HepG2 (cell line): Measurements from ENCODE around the gene FAAP20. TPM values are rescaled to one million over a fixed set of nuclear protein-coding genes. Genes with fewer than 3 reads are reported as not detected.

ENCODE experiments used
- CREB1 ChIP-seq, 2 experiments: fragments of 450-650 bp in 1 of 2; IDR thresholded peaks; 2 replicates each; pipeline ENCODE4 v1.6.1; 2016 to 2017; ENCODE audit warnings: control low read depth in 1 of 2, mild to moderate bottlenecking in 1 of 2, missing compliant biosample characterization in 1 of 2, missing genetic modification characterization in 1 of 2
- FOXA3 ChIP-seq: IDR thresholded peaks from 2 replicates; pipeline ENCODE4 v1.6.1; 2016; ENCODE audit warnings: missing genetic modification reagents, missing compliant biosample characterization
- HOXA3 ChIP-seq: sonication (generic); formaldehyde crosslinking; IDR thresholded peaks from 2 replicates; pipeline ENCODE4 v1.5.0; 2020; ENCODE audit warnings: missing genetic modification reagents
- KMT2B ChIP-seq: IDR thresholded peaks from 2 replicates; pipeline ENCODE4 v1.6.1; 2016; ENCODE audit warnings: missing genetic modification reagents, missing compliant biosample characterization
- STAG1 ChIP-seq: sonication (generic); formaldehyde crosslinking; IDR thresholded peaks from 2 replicates; pipeline ENCODE4 v1.4.0; 2020; ENCODE audit warnings: missing genetic modification reagents
- STAT6 ChIP-seq: sonication (generic); formaldehyde crosslinking; IDR thresholded peaks from 2 replicates; pipeline ENCODE4 v1.4.0; 2020; ENCODE audit warnings: missing genetic modification reagents, mild to moderate bottlenecking, borderline replicate concordance
- TCF12 ChIP-seq, 2 experiments: fragments of 450-650 bp in 1 of 2; sonication (generic) in 1 of 2; formaldehyde crosslinking in 1 of 2; IDR thresholded peaks; 2 replicates each; pipeline versions ENCODE4 v1.6.1 to v1.8.0; 2017 to 2022; ENCODE audit warnings: antibody characterized with exemption in 1 of 2, mild to moderate bottlenecking in 1 of 2, missing genetic modification reagents in 1 of 2, moderate library complexity in 1 of 2
- ZBTB25 ChIP-seq: IDR thresholded peaks from 2 replicates; pipeline ENCODE4 v1.6.1; 2018; ENCODE audit warnings: missing genetic modification reagents
- ZBTB43 ChIP-seq: sonication (generic); formaldehyde crosslinking; conservative IDR thresholded peaks from 2 replicates; pipeline ENCODE4 v1.4.0; 2020; ENCODE audit warnings: missing genetic modification reagents
- ZFP91 ChIP-seq: sonication (generic); formaldehyde crosslinking; IDR thresholded peaks from 2 replicates; pipeline ENCODE4 v1.9.0; 2022; ENCODE audit warnings: missing genetic modification reagents, mild to moderate bottlenecking, borderline replicate concordance
- ZNF740 ChIP-seq: sonication (generic); formaldehyde crosslinking; IDR thresholded peaks from 2 replicates; pipeline ENCODE4 v1.4.0; 2020; ENCODE audit warnings: missing genetic modification reagents
- ZNF878 ChIP-seq: sonication (generic); formaldehyde crosslinking; IDR thresholded peaks from 2 replicates; pipeline ENCODE4 v1.8.1; 2023; ENCODE audit warnings: mild to moderate bottlenecking, missing genetic modification reagents, moderate library complexity
- ZSCAN21 ChIP-seq: sonication (generic); formaldehyde crosslinking; IDR thresholded peaks from 2 replicates; pipeline ENCODE4 v1.8.0; 2022; ENCODE audit warnings: mild to moderate bottlenecking, missing genetic modification reagents, moderate library complexity, borderline replicate concordance
- polyA plus RNA-seq, 8 experiments: library from polyadenylated mRNA; depleted of rRNA in 3 of 8; stranded (reverse) in 7 of 8; unstranded in 1 of 8; fragments of >200 nt; fragmentation: Illumina TruSeq in 4 of 8; extraction: Trizol in 4 of 8; gene quantifications; 2 replicates each; pipeline versions ENCODE4 v1.2.1 to v1.2.3, GENCODE V29; 2011 to 2016; ENCODE audit warnings: low read depth in 4 of 8, missing spikeins in 1 of 8, mixed read lengths in 1 of 8; ENCODE audit not compliant: insufficient read depth in 1 of 8
- total RNA-seq, 5 experiments: library from RNA; depleted of rRNA; stranded (reverse); fragments of >200 nt; fragmentation: Illumina TruSeq; extraction: Trizol; gene quantifications; 2 replicates each; pipeline ENCODE4 v1.2.3, GENCODE V29; 2016; ENCODE audit warnings: low read depth in 1 of 5
- TF ChIP-seq, protein P1 (sequence below): sonication (generic); formaldehyde crosslinking; IDR thresholded peaks from 2 replicates; pipeline ENCODE4 v1.4.0; 2020; ENCODE audit warnings: missing genetic modification reagents

Gene FAAP20
- total and polyA plus RNA-seq, 2 of the 13 experiments (the other 11 are each of a cell fraction or from before 2014, with no cell fraction given): 9.6 to 10.8 TPM

- peak; percentile 60; the same call in 1 of the 2 replicates for TF ChIP-seq ZNF878 (CRISPR knock-in tag)
- no peak for TF ChIP-seq CREB1 (IDR thresholded peaks at IDR 0.05)
- peak; percentile 64 for TF ChIP-seq CREB1 (CRISPR knock-in tag; IDR thresholded peaks at IDR 0.05)
- TF ChIP-seq STAG1: peak; percentile 23; the same call in 1 of the 2 replicates
- peak; percentile 67 for TF ChIP-seq HOXA3
- 0 out of 2 replicates have a peak, but pooled peaks have one; percentile 46 for TF ChIP-seq KMT2B
- TF ChIP-seq ZNF740 (CRISPR knock-in tag): peak; percentile 70
- peak; percentile 51; the same call in 1 of the 2 replicates for TF ChIP-seq ZFP91 (CRISPR knock-in tag)
- TF ChIP-seq ZBTB25 (CRISPR knock-in tag): peak; percentile 90
- no peak for TF ChIP-seq TCF12 (IDR thresholded peaks at IDR 0.05)
- peak; percentile 90 for TF ChIP-seq TCF12 (CRISPR knock-in tag; IDR thresholded peaks at IDR 0.05)
- peak; percentile 71; the same call in 1 of the 2 replicates for TF ChIP-seq ZSCAN21
- TF ChIP-seq ZBTB43: peak; percentile 29; the same call in 1 of the 2 replicates
- TF ChIP-seq STAT6 (CRISPR knock-in tag): peak; percentile 90; the same call in 1 of the 2 replicates
- TF ChIP-seq FOXA3 (CRISPR knock-in tag): peak; percentile 82
- TF ChIP-seq, protein P1, sequence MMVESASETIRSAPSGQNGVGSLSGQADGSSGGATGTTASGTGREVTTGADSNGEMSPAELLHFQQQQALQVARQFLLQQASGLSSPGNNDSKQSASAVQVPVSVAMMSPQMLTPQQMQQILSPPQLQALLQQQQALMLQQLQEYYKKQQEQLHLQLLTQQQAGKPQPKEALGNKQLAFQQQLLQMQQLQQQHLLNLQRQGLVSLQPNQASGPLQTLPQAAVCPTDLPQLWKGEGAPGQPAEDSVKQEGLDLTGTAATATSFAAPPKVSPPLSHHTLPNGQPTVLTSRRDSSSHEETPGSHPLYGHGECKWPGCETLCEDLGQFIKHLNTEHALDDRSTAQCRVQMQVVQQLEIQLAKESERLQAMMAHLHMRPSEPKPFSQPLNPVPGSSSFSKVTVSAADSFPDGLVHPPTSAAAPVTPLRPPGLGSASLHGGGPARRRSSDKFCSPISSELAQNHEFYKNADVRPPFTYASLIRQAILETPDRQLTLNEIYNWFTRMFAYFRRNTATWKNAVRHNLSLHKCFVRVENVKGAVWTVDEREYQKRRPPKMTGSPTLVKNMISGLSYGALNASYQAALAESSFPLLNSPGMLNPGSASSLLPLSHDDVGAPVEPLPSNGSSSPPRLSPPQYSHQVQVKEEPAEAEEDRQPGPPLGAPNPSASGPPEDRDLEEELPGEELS (CRISPR knock-in tag): peak; percentile 69; the same call in 1 of the 2 replicates
Observed at GRCh38 chr1:2233997-2234761, 39.6 kb upstream of the FAAP20 start (continued).
